ENCODE measurements around the gene DEGS2.

The DEGS2 gene

DNA sequence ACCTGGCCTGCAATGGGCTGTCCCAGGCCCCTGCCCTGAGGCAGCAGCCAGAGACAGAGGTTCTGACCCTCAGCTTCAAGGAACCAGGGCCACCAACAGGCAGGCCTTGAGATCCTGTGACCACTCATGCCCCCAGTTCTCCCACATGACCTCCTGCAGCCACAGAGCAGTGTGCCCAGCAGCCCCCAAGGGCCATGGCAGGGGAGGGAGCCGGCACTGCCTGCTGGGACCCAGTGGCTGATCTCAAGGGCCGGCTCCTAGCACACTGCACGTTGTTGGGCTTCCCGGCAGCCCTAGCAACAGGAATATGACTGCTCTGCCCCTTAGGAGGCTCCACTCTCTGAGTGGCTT is 14.8 kb downstream of the DEGS2 start:
- Histone ChIP-seq H3K14ac (ENCODE audit: low read length) (no peak overlapping the region), H2BK12ac (ENCODE audit: low read length) (no peak overlapping the region), H3K18ac (ENCODE audit: low read length) (no peak overlapping the region), H3K4me3 (ENCODE audit: low read depth, low read length) (no peak overlapping the region), H3K4me1 (ENCODE audit: control insufficient read depth in 1 of 2, insufficient read depth in 2 of 2, low read length in 2 of 2) (peaks cover 19 to 24% of the 10 kb centered on the region in 2 experiments), H4K8ac (ENCODE audit: low read depth, low read length) (no peak overlapping the region), H3K9me3 (ENCODE audit: insufficient read depth, low read depth, low read length) (peaks cover 2% of the 10 kb centered on the region), H2BK120ac (ENCODE audit: insufficient read depth, low read length, poor library complexity) (no peak overlapping the region), H3K27ac (ENCODE audit: low read depth, low read length) (no peak overlapping the region), H3K9ac (ENCODE audit: low read length) (no peak overlapping the region), H3K4ac (ENCODE audit: low read depth, low read length) (no peak overlapping the region), H4K12ac (ENCODE audit: low read depth, low read length) (no peak overlapping the region), H3K79me2 (ENCODE audit: control insufficient read depth, insufficient read depth, low read length, poor library complexity) (no peaks in the 10 kb centered on the region), H3K79me1 (ENCODE audit: low read length) (no peaks in the 10 kb centered on the region), H3K27me3 (ENCODE audit: insufficient read depth, low read length) (no peaks in the 10 kb centered on the region), H2BK5ac (ENCODE audit: low read depth, low read length, poor library complexity) (no peak overlapping the region), H2AFZ (ENCODE audit: insufficient read depth, low read length, poor library complexity) (no peak overlapping the region), H3K36me3 (ENCODE audit: control insufficient read depth in 1 of 2, insufficient read depth in 2 of 2, low read length in 2 of 2) (peaks cover 3 to 4% of the 10 kb centered on the region in 2 experiments), H2AK5ac (ENCODE audit: low read length) (no peak overlapping the region), H4K91ac (ENCODE audit: low read depth, low read length) (no peak overlapping the region), H3K23ac (ENCODE audit: low read length) (no peak overlapping the region), H3K4me2 (ENCODE audit: low read length) (no peak overlapping the region)
- no peak for DNase-seq
- no CpG with 5 or more reads among the region's 4 CpGs for WGBS (ENCODE audit: extremely low coverage, insufficient coverage, insufficient read length)

DNA sequence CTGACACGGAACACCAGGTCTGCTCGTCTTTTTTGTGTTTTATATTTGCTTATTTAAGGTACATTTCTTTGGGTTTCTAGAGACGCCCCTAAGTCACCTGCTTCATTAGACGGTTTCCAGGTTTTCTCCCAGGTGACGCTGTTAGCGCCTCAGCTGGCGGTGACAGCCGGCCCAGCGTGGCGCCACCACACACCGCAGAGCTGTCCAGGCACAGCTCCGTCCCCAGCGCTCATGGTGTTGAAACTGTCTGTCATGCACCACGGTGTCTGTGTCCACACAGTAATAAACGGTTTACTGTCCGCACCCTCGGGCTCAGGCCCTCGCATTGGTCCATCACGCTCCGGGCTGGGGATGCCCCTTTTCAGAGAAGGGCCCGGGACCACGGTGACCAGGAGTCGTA is 15.5 kb downstream of the DEGS2 start:
- H3K4me1 ChIP-seq (ENCODE audit: control insufficient read depth in 1 of 2, insufficient read depth in 2 of 2, low read length in 2 of 2): peaks cover 19 to 24% of the 10 kb centered on the region in 2 experiments
- no peak overlapping the region for H4K8ac ChIP-seq (ENCODE audit: low read depth, low read length)
- peaks cover 2% of the 10 kb centered on the region for H3K9me3 ChIP-seq (ENCODE audit: insufficient read depth, low read depth, low read length)
- peaks cover 3 to 4% of the 10 kb centered on the region in 2 experiments for H3K36me3 ChIP-seq (ENCODE audit: control insufficient read depth in 1 of 2, insufficient read depth in 2 of 2, low read length in 2 of 2)
- H3K9ac ChIP-seq (ENCODE audit: low read length): no peak overlapping the region
- no peak overlapping the region for H2BK120ac ChIP-seq (ENCODE audit: insufficient read depth, low read length, poor library complexity)
- H2AFZ ChIP-seq (ENCODE audit: insufficient read depth, low read length, poor library complexity): no peak overlapping the region
- no peak overlapping the region for H4K12ac ChIP-seq (ENCODE audit: low read depth, low read length)
- DNase-seq: no peak
- H4K91ac ChIP-seq (ENCODE audit: low read depth, low read length): no peak overlapping the region
- no peaks in the 10 kb centered on the region for H3K79me1 ChIP-seq (ENCODE audit: low read length)
- no peak overlapping the region for H3K27ac ChIP-seq (ENCODE audit: low read depth, low read length)
- H3K18ac ChIP-seq (ENCODE audit: low read length): no peak overlapping the region
- H3K23ac ChIP-seq (ENCODE audit: low read length): no peak overlapping the region
- H3K27me3 ChIP-seq (ENCODE audit: insufficient read depth, low read length): no peaks in the 10 kb centered on the region
- no peak overlapping the region for H3K4me3 ChIP-seq (ENCODE audit: low read depth, low read length)
- no peak overlapping the region for H2BK5ac ChIP-seq (ENCODE audit: low read depth, low read length, poor library complexity)
- H2BK12ac ChIP-seq (ENCODE audit: low read length): no peak overlapping the region
- WGBS (ENCODE audit: extremely low coverage, insufficient coverage, insufficient read length): no CpG with 5 or more reads among the region's 23 CpGs
- H3K14ac ChIP-seq (ENCODE audit: low read length): no peak overlapping the region
- no peaks in the 10 kb centered on the region for H3K79me2 ChIP-seq (ENCODE audit: control insufficient read depth, insufficient read depth, low read length, poor library complexity)
- no peak overlapping the region for H3K4me2 ChIP-seq (ENCODE audit: low read length)
- no peak overlapping the region for H2AK5ac ChIP-seq (ENCODE audit: low read length)
- no peak overlapping the region for H3K4ac ChIP-seq (ENCODE audit: low read depth, low read length)

DNA sequence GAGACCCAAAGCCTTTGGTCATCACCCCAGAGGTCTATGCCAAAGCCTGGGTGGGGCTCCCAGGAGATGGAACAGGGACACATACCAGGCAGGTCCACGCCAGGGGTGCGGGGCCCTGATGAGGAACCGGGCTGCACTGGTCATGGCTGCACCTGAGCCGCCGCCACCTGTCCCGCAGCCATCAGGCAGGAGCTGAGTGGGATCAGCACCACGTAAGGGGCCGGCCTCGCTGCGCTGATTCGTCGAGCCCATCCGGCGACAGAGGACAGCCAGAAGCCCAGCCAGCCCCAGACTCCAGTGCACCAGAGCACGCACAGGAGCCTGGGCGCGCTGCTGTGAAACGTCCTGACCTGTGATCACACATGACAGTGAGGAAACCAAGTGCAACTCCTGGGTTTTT is 15.9 kb downstream of the DEGS2 start:
- H3K79me1 ChIP-seq (ENCODE audit: low read length): no peaks in the 10 kb centered on the region
- H3K4me1 ChIP-seq (ENCODE audit: control insufficient read depth in 1 of 2, insufficient read depth in 2 of 2, low read length in 2 of 2): peaks cover 19 to 24% of the 10 kb centered on the region in 2 experiments
- H2AK5ac ChIP-seq (ENCODE audit: low read length): no peak overlapping the region
- no peak overlapping the region for H3K18ac ChIP-seq (ENCODE audit: low read length)
- no peaks in the 10 kb centered on the region for H3K27me3 ChIP-seq (ENCODE audit: insufficient read depth, low read length)
- H2BK12ac ChIP-seq (ENCODE audit: low read length): no peak overlapping the region
- H3K4me3 ChIP-seq (ENCODE audit: low read depth, low read length): no peak overlapping the region
- H4K91ac ChIP-seq (ENCODE audit: low read depth, low read length): no peak overlapping the region
- H3K36me3 ChIP-seq (ENCODE audit: control insufficient read depth in 1 of 2, insufficient read depth in 2 of 2, low read length in 2 of 2): peaks cover 3 to 4% of the 10 kb centered on the region in 2 experiments
- H4K12ac ChIP-seq (ENCODE audit: low read depth, low read length): no peak overlapping the region
- peaks cover 2% of the 10 kb centered on the region for H3K9me3 ChIP-seq (ENCODE audit: insufficient read depth, low read depth, low read length)
- no CpG with 5 or more reads among the region's 18 CpGs for WGBS (ENCODE audit: extremely low coverage, insufficient coverage, insufficient read length)
- no peak overlapping the region for H2AFZ ChIP-seq (ENCODE audit: insufficient read depth, low read length, poor library complexity)
- H3K79me2 ChIP-seq (ENCODE audit: control insufficient read depth, insufficient read depth, low read length, poor library complexity): no peaks in the 10 kb centered on the region
- H3K23ac ChIP-seq (ENCODE audit: low read length): no peak overlapping the region
- no peak overlapping the region for H3K4ac ChIP-seq (ENCODE audit: low read depth, low read length)
- H3K14ac ChIP-seq (ENCODE audit: low read length): no peak overlapping the region
- no peak overlapping the region for H3K9ac ChIP-seq (ENCODE audit: low read length)
- no peak overlapping the region for H4K8ac ChIP-seq (ENCODE audit: low read depth, low read length)
- no peak overlapping the region for H2BK120ac ChIP-seq (ENCODE audit: insufficient read depth, low read length, poor library complexity)
- H2BK5ac ChIP-seq (ENCODE audit: low read depth, low read length, poor library complexity): no peak overlapping the region
- H3K27ac ChIP-seq (ENCODE audit: low read depth, low read length): no peak overlapping the region
- DNase-seq: no peak
- no peak overlapping the region for H3K4me2 ChIP-seq (ENCODE audit: low read length)

DNA sequence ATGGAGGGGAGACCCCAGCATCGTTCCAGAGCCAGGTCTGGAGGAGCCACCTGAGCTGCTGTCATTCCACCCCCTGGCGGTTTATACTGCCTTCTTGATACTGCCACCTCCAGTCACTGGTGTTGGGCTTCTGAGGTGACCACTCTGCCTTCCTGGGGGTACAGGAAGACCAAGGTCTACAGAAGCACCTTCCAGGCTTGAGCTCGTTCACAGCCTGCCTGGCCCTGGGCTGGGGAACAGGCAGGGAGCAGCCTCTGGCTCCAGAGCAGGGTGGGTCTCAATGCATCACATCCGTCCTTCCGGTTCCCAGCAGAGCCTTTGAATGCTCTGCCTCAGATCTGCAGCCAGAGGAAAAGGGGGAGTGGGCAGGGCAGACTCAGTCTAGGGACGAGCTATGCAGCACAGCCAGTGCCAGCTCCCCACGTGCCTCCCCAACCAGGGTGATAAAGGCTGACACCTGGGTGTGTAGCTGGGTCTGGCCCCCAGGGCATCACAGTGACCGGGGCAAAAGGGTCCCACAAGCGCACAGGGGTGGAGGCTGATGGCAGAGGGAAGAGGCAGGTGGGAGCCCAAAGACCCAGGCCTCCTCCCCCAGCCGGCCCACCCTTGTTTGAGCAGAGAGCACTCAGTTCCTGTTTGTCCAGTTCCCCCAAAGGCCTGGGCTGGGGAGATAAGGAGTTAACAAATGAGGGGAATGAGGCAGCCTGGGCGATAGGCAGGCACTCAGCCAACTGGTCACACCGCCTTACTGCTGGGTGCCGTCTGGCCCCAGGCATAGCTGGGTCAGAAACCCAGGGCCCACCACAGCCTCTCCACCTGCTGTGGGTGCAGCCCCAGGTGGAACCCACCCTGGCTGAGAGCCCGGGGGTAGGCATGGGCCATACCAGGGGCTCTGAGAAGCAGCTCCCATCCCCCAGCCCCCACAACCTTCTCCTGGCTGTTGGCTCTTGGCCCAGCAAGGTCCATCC is 17.1 kb downstream of the DEGS2 start:
- no peak overlapping the region for H3K23ac ChIP-seq (ENCODE audit: low read length)
- H2AK5ac ChIP-seq (ENCODE audit: low read length): no peak overlapping the region
- H2BK5ac ChIP-seq (ENCODE audit: low read depth, low read length, poor library complexity): no peak overlapping the region
- H2BK12ac ChIP-seq (ENCODE audit: low read length): no peak overlapping the region
- H2BK120ac ChIP-seq (ENCODE audit: insufficient read depth, low read length, poor library complexity): no peak overlapping the region
- H3K4me1 ChIP-seq (ENCODE audit: control insufficient read depth in 1 of 2, insufficient read depth in 2 of 2, low read length in 2 of 2): peaks cover 19 to 24% of the 10 kb centered on the region in 2 experiments
- H3K4ac ChIP-seq (ENCODE audit: low read depth, low read length): no peak overlapping the region
- no peak overlapping the region for H3K14ac ChIP-seq (ENCODE audit: low read length)
- H3K9me3 ChIP-seq (ENCODE audit: insufficient read depth, low read depth, low read length): peaks cover 2% of the 10 kb centered on the region
- no peak overlapping the region for H3K9ac ChIP-seq (ENCODE audit: low read length)
- no peaks in the 10 kb centered on the region for H3K79me2 ChIP-seq (ENCODE audit: control insufficient read depth, insufficient read depth, low read length, poor library complexity)
- no peak overlapping the region for H4K8ac ChIP-seq (ENCODE audit: low read depth, low read length)
- no peak overlapping the region for H4K12ac ChIP-seq (ENCODE audit: low read depth, low read length)
- no peak overlapping the region for H3K27ac ChIP-seq (ENCODE audit: low read depth, low read length)
- no peak overlapping the region for H3K18ac ChIP-seq (ENCODE audit: low read length)
- no CpG with 5 or more reads among the region's 14 CpGs for WGBS (ENCODE audit: extremely low coverage, insufficient coverage, insufficient read length)
- H3K4me2 ChIP-seq (ENCODE audit: low read length): no peak overlapping the region
- no peaks in the 10 kb centered on the region for H3K79me1 ChIP-seq (ENCODE audit: low read length)
- DNase-seq: no peak
- H4K91ac ChIP-seq (ENCODE audit: low read depth, low read length): no peak overlapping the region
- H3K4me3 ChIP-seq (ENCODE audit: low read depth, low read length): no peak overlapping the region
- peaks cover 4 to 8% of the 10 kb centered on the region in 2 experiments for H3K36me3 ChIP-seq (ENCODE audit: control insufficient read depth in 1 of 2, insufficient read depth in 2 of 2, low read length in 2 of 2)
- no peaks in the 10 kb centered on the region for H3K27me3 ChIP-seq (ENCODE audit: insufficient read depth, low read length)
- no peak overlapping the region for H2AFZ ChIP-seq (ENCODE audit: insufficient read depth, low read length, poor library complexity)

All from trophoblast cell (in vitro differentiated cells and primary cell).